IgD-negative memory B cell (primary cell): ENCODE results near the gene MYL2. TPM values are rescaled to one million over a fixed set of nuclear protein-coding genes. Genes with fewer than 3 reads are reported as not detected.

Source experiments
- polyA plus RNA-seq: library from polyadenylated mRNA; unstranded; fragments of 300-500 nt; fragmentation: Illumina TruSeq; gene quantifications from one replicate; pipeline ENCODE4 v1.2.3, GENCODE V29; 2021

The MYL2 gene
- polyA plus RNA-seq, 1 donor from 2014 or later, result 0.88 TPM

Other genes starting within 250 kb of the MYL2 start
- gene HVCN1, start 231.5 kb downstream of the MYL2 start, polyA plus RNA-seq, result 441 TPM
- 184 TPM for gene PPP1CC, start 177.7 kb downstream of the MYL2 start, polyA plus RNA-seq
- not detected for gene CCDC63, start 73.6 kb downstream of the MYL2 start, polyA plus RNA-seq
- not detected for gene CUX2, start 113.6 kb upstream of the MYL2 start, polyA plus RNA-seq